Prostate gland (tissue), 2 donors: Measurements from ENCODE around the gene WDR59. TPM values are rescaled to one million over a fixed set of nuclear protein-coding genes. Genes with fewer than 3 reads are reported as not detected.

Experiments used
- DNase-seq: peaks from one replicate; pipeline ENCODE4 v3.0.0-alpha.2; 2019; ENCODE audit warnings: low spot score
- H3K27ac ChIP-seq, 2 donors: fragments of 200-600 bp; sonication (generic); 2 replicates each; pipeline ENCODE4 v1.5.1; 2017 to 2019
- H3K27me3 ChIP-seq: fragments of 200-600 bp; sonication (generic); replicated peaks from 2 replicates; pipeline ENCODE4 v1.5.1; 2019; ENCODE audit not compliant: insufficient read depth
- H3K36me3 ChIP-seq, 2 donors: fragments of 200-600 bp; sonication (generic); 1 replicate in 1 of 2; 2 replicates in 1 of 2; pipeline versions ENCODE4 v1.5.1 to v1.8.1; 2017 to 2019
- H3K4me1 ChIP-seq: fragments of 200-600 bp; sonication (generic); replicated peaks from 2 replicates; pipeline ENCODE4 v1.5.1; 2019
- H3K4me3 ChIP-seq, 2 donors: fragments of 200-600 bp; sonication (generic); 2 replicates each; pipeline ENCODE4 v1.5.1; 2017 to 2019
- H3K9me3 ChIP-seq: fragments of 200-600 bp; sonication (generic); 2 replicates; pipeline ENCODE4 v1.5.1; 2017
- CTCF ChIP-seq, 4 experiments: fragments of 200-600 bp in 2 of 4; fragments of 450-650 bp in 2 of 4; sonication (generic) in 2 of 4; IDR thresholded peaks; 1 replicate in 3 of 4; 2 replicates in 1 of 4; pipeline ENCODE4 v1.5.1; 2016 to 2019; ENCODE audit warnings: antibody characterized with exemption in 4 of 4, mild to moderate bottlenecking in 2 of 4, moderate library complexity in 2 of 4
- POLR2A ChIP-seq: fragments of 450-650 bp; IDR thresholded peaks from one replicate; pipeline ENCODE4 v1.6.1; 2016; ENCODE audit warnings: antibody characterized with exemption, mild to moderate bottlenecking
- POLR2AphosphoS5 ChIP-seq: sonication (generic); formaldehyde crosslinking; IDR thresholded peaks from one replicate; pipeline ENCODE4 v1.6.1; 2017; ENCODE audit warnings: antibody characterized with exemption
- WGBS: methylation state at CpG from one replicate; pipeline ENCODE4 v1.1.5; 2018; 5-methylcytosine and 5-hydroxymethylcytosine counted together
- intact Hi-C: fragments of 100-400 bp; cut with DNase I; formaldehyde crosslinking; loops from one replicate; pipeline ENCODE4 v1.14.2; 2022
- total RNA-seq, 2 donors: library from RNA; depleted of rRNA; stranded (reverse); fragments of >200 nt; gene quantifications; one replicate each; pipeline ENCODE4 v1.1.0, GENCODE V29; 2016

Gene WDR59
- total RNA-seq, 2 donors from 2014 or later: 38.5 to 62.6 TPM

GRCh38 chr16:74829637-74830036 is 155.3 kb downstream of the WDR59 start:
- intact Hi-C loops: no loop called here
- 42% methylated on average over 5 of the region's 5 CpGs for WGBS
- Histone ChIP-seq H3K4me3 (no peak overlapping the region), H3K4me1 (no peaks in the 10 kb centered on the region), H3K9me3 (no peaks in the 10 kb centered on the region), H3K36me3 (no peaks in the 10 kb centered on the region), H3K27ac (no peak overlapping the region), H3K27me3 (no peaks in the 10 kb centered on the region)
- no peak for TF ChIP-seq POLR2AphosphoS5
- TF ChIP-seq POLR2A: no peak
- TF ChIP-seq CTCF (IDR thresholded peaks at IDR 0.05): no peak
- DNase-seq: no peak

GRCh38 chr16:74825941-74826340 is 159.0 kb downstream of the WDR59 start:
- intact Hi-C loops: no loop called here

GRCh38 chr16:74825016-74825415 is 159.9 kb downstream of the WDR59 start:
- no peak overlapping the region for H3K4me3 ChIP-seq
- no peak overlapping the region for H3K27ac ChIP-seq
- TF ChIP-seq POLR2A: no peak
- TF ChIP-seq POLR2AphosphoS5: no peak
- TF ChIP-seq CTCF (IDR thresholded peaks at IDR 0.05): no peak
- 94% methylated on average over 3 of the region's 3 CpGs for WGBS
- intact Hi-C loops: no loop called here
- H3K36me3 ChIP-seq: no peaks in the 10 kb centered on the region
- H3K27me3 ChIP-seq: no peaks in the 10 kb centered on the region
- DNase-seq: peak; percentile 1
- no peaks in the 10 kb centered on the region for H3K9me3 ChIP-seq
- no peaks in the 10 kb centered on the region for H3K4me1 ChIP-seq

More at GRCh38 chr16:74825941-74826340, 159.0 kb downstream of the WDR59 start:
- Histone ChIP-seq H3K36me3 (no peaks in the 10 kb centered on the region), H3K27me3 (no peaks in the 10 kb centered on the region), H3K4me1 (no peaks in the 10 kb centered on the region), H3K27ac (no peak overlapping the region), H3K9me3 (no peaks in the 10 kb centered on the region), H3K4me3 (no peak overlapping the region)
- no peak for DNase-seq
- TF ChIP-seq POLR2A (no peak), POLR2AphosphoS5 (no peak)
- 56% methylated on average over 5 of the region's 5 CpGs for WGBS

Other genes starting within 250 kb of the WDR59 start
- gene FA2H, start 210.3 kb downstream of the WDR59 start, total RNA-seq: 1 to 10 TPM; 3.0 to 4.5 TPM
- gene ZNRF1, start 13.9 kb upstream of the WDR59 start, total RNA-seq: 10 to 100 TPM; 15.6 to 64.2 TPM
- 10 to 100 TPM; 26.6 to 55.3 TPM for gene LDHD, start 131.7 kb upstream of the WDR59 start, total RNA-seq
- 10 to 100 TPM in 1 of 2 donors, 1 to 10 TPM in 1; 9.8 to 10.3 TPM for gene ZFP1, start 163.4 kb upstream of the WDR59 start, total RNA-seq
- gene CTRB2, start 222.0 kb upstream of the WDR59 start, total RNA-seq: not detected
- 1 to 10 TPM in 1 of 2 donors, not detected in 1; 7.0 TPM for gene CTRB1, start 233.9 kb upstream of the WDR59 start, total RNA-seq